ENCODE results near the gene GATM. TPM values are rescaled to one million over a fixed set of nuclear protein-coding genes. Genes with fewer than 3 reads are reported as not detected.

Gene GATM
- total and polyA plus RNA-seq, 10 donors = 19.3 to 69.4 (median 37.6) TPM

DNA sequence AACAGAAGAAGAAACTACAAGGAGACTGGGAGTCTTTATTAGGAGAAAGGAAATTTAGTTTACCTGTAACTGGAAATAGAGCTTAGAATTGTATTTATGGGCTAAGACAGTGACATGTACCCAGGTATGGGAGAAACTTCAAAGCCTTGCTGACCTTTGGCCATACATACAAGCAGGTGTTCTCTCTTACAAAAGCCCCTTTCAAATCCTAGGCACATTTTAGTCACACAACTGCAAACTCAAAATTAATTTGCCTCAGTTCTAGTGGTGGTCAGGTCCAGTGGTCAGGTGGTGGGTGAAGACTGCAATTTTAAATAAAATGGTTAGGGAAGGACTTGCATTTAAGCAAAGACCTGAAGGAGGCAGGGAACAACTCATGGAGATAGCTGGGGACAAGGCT is 30.4 kb downstream of the GATM start:
- no peak for TF ChIP-seq POLR2A (IDR thresholded peaks at IDR 0.05)
- TF ChIP-seq POLR2AphosphoS5 (IDR thresholded peaks at IDR 0.05) = no peak
- TF ChIP-seq, protein P1, sequence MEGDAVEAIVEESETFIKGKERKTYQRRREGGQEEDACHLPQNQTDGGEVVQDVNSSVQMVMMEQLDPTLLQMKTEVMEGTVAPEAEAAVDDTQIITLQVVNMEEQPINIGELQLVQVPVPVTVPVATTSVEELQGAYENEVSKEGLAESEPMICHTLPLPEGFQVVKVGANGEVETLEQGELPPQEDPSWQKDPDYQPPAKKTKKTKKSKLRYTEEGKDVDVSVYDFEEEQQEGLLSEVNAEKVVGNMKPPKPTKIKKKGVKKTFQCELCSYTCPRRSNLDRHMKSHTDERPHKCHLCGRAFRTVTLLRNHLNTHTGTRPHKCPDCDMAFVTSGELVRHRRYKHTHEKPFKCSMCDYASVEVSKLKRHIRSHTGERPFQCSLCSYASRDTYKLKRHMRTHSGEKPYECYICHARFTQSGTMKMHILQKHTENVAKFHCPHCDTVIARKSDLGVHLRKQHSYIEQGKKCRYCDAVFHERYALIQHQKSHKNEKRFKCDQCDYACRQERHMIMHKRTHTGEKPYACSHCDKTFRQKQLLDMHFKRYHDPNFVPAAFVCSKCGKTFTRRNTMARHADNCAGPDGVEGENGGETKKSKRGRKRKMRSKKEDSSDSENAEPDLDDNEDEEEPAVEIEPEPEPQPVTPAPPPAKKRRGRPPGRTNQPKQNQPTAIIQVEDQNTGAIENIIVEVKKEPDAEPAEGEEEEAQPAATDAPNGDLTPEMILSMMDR (IDR thresholded peaks at IDR 0.05 in 8 of 11, conservative IDR thresholded peaks at IDR 0.05 in 3 of 11) = no peak
- no peaks in the 10 kb centered on the region for H3K36me3 ChIP-seq
- peaks cover 0 to 14% (median 0%) of the 10 kb centered on the region in 7 donors for H3K27me3 ChIP-seq (replicated peaks in 1 of 7)
- H3K4me3 ChIP-seq = no peak overlapping the region
- intact Hi-C loops (cut with DNase I; ENCODE audit: low total_unique reads) = no loop called here
- H3K9me3 ChIP-seq = no peaks in the 10 kb centered on the region
- H3K4me1 ChIP-seq = no peaks in the 10 kb centered on the region
- no peak for DNase-seq
- no peak overlapping the region for H3K27ac ChIP-seq

DNA sequence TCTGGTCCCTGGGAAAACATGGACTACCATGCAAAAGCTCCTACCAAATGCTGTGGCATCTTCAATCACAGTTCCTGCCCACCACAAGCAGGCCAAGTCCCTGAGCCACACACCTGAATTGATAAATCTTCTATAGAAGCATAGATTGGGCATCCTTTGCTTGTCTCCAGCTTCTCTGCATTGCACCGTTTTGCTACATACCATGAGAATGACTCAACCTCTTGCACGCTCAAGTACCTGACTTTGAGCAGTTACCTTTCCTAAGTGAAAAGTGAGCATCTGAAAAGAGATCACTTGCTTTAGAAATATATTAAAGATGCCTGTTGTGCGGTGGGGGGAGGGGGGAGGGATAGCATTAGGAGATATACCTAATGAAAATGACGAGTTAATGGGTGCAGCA is 31.3 kb downstream of the GATM start:
- TF ChIP-seq, protein P1 (IDR thresholded peaks at IDR 0.05 in 8 of 11, conservative IDR thresholded peaks at IDR 0.05 in 3 of 11) = no peak
- no peak for TF ChIP-seq POLR2A (IDR thresholded peaks at IDR 0.05)
- Histone ChIP-seq H3K4me3 (no peak overlapping the region), H3K4me1 (no peaks in the 10 kb centered on the region), H3K9me3 (no peaks in the 10 kb centered on the region), H3K27me3 (replicated peaks in 1 of 7) (peaks cover 0 to 14% (median 0%) of the 10 kb centered on the region in 7 donors), H3K27ac (no peak overlapping the region), H3K36me3 (no peaks in the 10 kb centered on the region)
- WGBS, 5 donors = 63 to 93% (median 79%) methylated on average over 4 of the region's 4 CpGs
- intact Hi-C loops (cut with DNase I; ENCODE audit: low total_unique reads) = no loop called here
- no peak for DNase-seq

DNA sequence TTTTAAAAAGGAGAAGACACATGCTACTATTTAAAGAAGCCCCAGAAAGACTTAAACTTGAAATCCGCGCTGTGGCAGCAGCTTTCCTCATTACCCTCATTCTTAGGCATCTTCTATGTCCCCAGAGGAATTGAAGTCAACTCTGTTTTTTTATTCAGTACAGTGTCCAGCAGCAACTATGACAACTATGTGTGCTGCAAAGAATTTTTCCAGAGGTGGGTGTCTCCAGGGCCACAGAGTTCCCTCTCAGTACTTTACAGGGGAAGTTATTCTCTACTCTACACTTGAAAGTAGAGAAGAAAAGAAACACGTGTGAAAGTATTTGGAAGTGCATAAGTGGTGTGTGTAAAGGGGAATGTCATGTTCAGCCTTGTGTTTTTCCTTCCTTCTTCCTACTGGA is 32.0 kb downstream of the GATM start:
- H3K36me3 ChIP-seq = no peaks in the 10 kb centered on the region
- TF ChIP-seq POLR2AphosphoS5 (IDR thresholded peaks at IDR 0.05) (no peak), POLR2A (IDR thresholded peaks at IDR 0.05) (no peak)
- TF ChIP-seq, protein P1 (IDR thresholded peaks at IDR 0.05 in 8 of 11, conservative IDR thresholded peaks at IDR 0.05 in 3 of 11) = no peak
- no peaks in the 10 kb centered on the region for H3K9me3 ChIP-seq
- no peak for DNase-seq
- no peak overlapping the region for H3K27ac ChIP-seq
- H3K4me3 ChIP-seq = no peak overlapping the region
- intact Hi-C loops (cut with DNase I; ENCODE audit: low total_unique reads) = no loop called here
- no peaks in the 10 kb centered on the region for H3K4me1 ChIP-seq
- peaks cover 0 to 14% (median 0%) of the 10 kb centered on the region in 7 donors for H3K27me3 ChIP-seq (replicated peaks in 1 of 7)
- WGBS, 5 donors = 32 to 79% (median 47%) methylated on average over 3 of the region's 3 CpGs

DNA sequence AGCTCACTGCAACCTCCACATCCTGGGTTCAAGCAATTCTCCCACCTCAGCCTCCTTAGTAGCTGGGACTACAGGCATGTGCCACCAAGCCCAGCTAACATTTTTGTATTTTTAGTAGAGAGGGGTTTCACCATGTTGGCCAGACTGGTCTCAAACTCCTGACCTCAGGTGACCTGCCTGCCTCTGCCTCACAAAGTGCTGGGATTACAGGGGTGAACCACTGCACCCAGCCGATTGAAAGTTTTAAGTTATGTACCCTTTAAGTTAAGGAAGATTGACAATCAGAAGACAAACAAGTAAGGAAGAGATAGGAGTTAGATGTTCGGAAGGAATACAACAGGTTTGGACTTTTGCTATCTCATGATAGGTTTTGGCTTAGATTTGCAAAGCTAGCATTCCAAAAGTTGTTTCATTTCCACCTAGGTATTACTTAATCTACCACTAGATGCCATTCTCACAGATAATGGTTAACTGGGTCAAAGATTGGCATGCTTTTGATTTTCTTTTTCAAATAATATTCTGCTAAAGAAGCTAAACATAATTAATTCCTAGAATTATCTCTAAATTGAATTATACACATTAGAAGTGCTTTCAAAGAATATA is 35.0 kb downstream of the GATM start:
- no peak overlapping the region for H3K27ac ChIP-seq
- H3K36me3 ChIP-seq = no peaks in the 10 kb centered on the region
- H3K4me1 ChIP-seq = no peaks in the 10 kb centered on the region
- WGBS, 5 donors = 83 to 92% (median 88%) methylated on average over 2 of the region's 2 CpGs
- no peak for DNase-seq
- no peak overlapping the region for H3K4me3 ChIP-seq
- H3K9me3 ChIP-seq = no peaks in the 10 kb centered on the region
- peaks cover 0 to 2% (median 0%) of the 10 kb centered on the region in 7 donors for H3K27me3 ChIP-seq (replicated peaks in 1 of 7)
- intact Hi-C loops (cut with DNase I; ENCODE audit: low total_unique reads) = no loop called here
- TF ChIP-seq POLR2AphosphoS5 (IDR thresholded peaks at IDR 0.05) = no peak
- no peak for TF ChIP-seq POLR2A (IDR thresholded peaks at IDR 0.05)
- TF ChIP-seq, protein P1 (IDR thresholded peaks at IDR 0.05 in 8 of 11, conservative IDR thresholded peaks at IDR 0.05 in 3 of 11) = no peak
